Neural cell (in vitro differentiated cells): ENCODE measurements around the gene MTR. TPM values are rescaled to one million over a fixed set of nuclear protein-coding genes. Genes with fewer than 3 reads are reported as not detected.

Source experiments
- H2AFZ ChIP-seq: fragments of 200-600, 300-800 bp; sonication (generic), shearing (Covaris generic); 2 replicates; pipeline ENCODE4 v1.6.0; 2014; ENCODE audit warnings: low read depth, mild to moderate bottlenecking, antibody characterized with exemption, low read length, moderate library complexity
- H3F3A ChIP-seq: fragments of 200-600 bp; shearing (Covaris generic); 2 replicates; pipeline ENCODE4 v1.6.1; 2016; ENCODE audit warnings: mild to moderate bottlenecking, moderate library complexity, mixed read lengths, antibody characterized with exemption, low read length; ENCODE audit not compliant: insufficient read depth, poor library complexity, severe bottlenecking
- H3K27ac ChIP-seq: fragments of 200-600, 300-800 bp; sonication (generic), shearing (Covaris generic); 2 replicates; pipeline ENCODE4 v1.5.1; 2014; ENCODE audit warnings: mild to moderate bottlenecking, low read length, moderate library complexity
- H3K27me3 ChIP-seq: fragments of 300-800, 200-600 bp; sonication (generic), shearing (Covaris generic); 2 replicates; pipeline ENCODE4 v1.6.0; 2014; ENCODE audit warnings: mild to moderate bottlenecking, low read depth, low read length, moderate library complexity; ENCODE audit not compliant: insufficient read depth
- H3K36me3 ChIP-seq: fragments of 300-800, 200-600 bp; sonication (generic), shearing (Covaris generic); 2 replicates; pipeline ENCODE4 v1.5.1; 2014; ENCODE audit warnings: mild to moderate bottlenecking, antibody characterized with exemption, low read length, moderate library complexity; ENCODE audit not compliant: insufficient read depth
- H3K4me2 ChIP-seq: fragments of 300-800, 200-600 bp; sonication (generic), shearing (Covaris generic); 2 replicates; pipeline ENCODE4 v1.6.0; 2014; ENCODE audit warnings: mild to moderate bottlenecking, low read length
- H3K4me3 ChIP-seq: fragments of 300-800, 200-600 bp; sonication (generic), shearing (Covaris generic); 2 replicates; pipeline ENCODE4 v1.5.1; 2014; ENCODE audit warnings: mild to moderate bottlenecking, low read length, moderate library complexity
- H3K79me2 ChIP-seq: fragments of 200-600 bp; shearing (Covaris generic); replicated peaks from 2 replicates; pipeline ENCODE4 v1.6.0; 2014; ENCODE audit warnings: mild to moderate bottlenecking, low read length, moderate library complexity; ENCODE audit not compliant: insufficient read depth
- H3K9ac ChIP-seq: fragments of 300-800, 200-600 bp; sonication (generic), shearing (Covaris generic); 2 replicates; pipeline ENCODE4 v1.6.1; 2016; ENCODE audit warnings: mild to moderate bottlenecking, low read length, mixed read lengths
- H3K9me2 ChIP-seq: fragments of 200-600 bp; shearing (Covaris generic); 2 replicates; pipeline ENCODE4 v1.6.1; 2016; ENCODE audit warnings: mild to moderate bottlenecking, low read length, mixed read lengths; ENCODE audit not compliant: insufficient read depth
- H3K9me3 ChIP-seq: fragments of 200-600, 300-800 bp; sonication (generic), shearing (Covaris generic); 2 replicates; pipeline ENCODE4 v1.6.1; 2016; ENCODE audit warnings: mild to moderate bottlenecking, mixed run types, low read length, moderate library complexity, mixed read lengths
- H4K20me1 ChIP-seq: fragments of 200-600 bp; shearing (Covaris generic); 2 replicates; pipeline ENCODE4 v1.6.1; 2016; ENCODE audit warnings: mild to moderate bottlenecking, mixed run types; ENCODE audit not compliant: insufficient read depth
- EP300 ChIP-seq: fragments of 450-650 bp; conservative IDR thresholded peaks from 2 replicates; pipeline ENCODE4 v1.6.1; 2014; ENCODE audit warnings: antibody characterized with exemption, mild to moderate bottlenecking, moderate library complexity; ENCODE audit not compliant: poor library complexity, severe bottlenecking
- EZH2 ChIP-seq: fragments of 200-600, 300-800 bp; shearing (Covaris generic), sonication (generic); IDR thresholded peaks from 2 replicates; pipeline ENCODE4 v1.6.1; 2014; ENCODE audit warnings: antibody characterized with exemption, low read length, borderline replicate concordance, mild to moderate bottlenecking; ENCODE audit not compliant: insufficient read depth, poor library complexity, severe bottlenecking
- MXI1 ChIP-seq: fragments of 450-650 bp; conservative IDR thresholded peaks from 2 replicates; pipeline ENCODE4 v1.6.1; 2014; ENCODE audit warnings: antibody characterized with exemption, mild to moderate bottlenecking; ENCODE audit not compliant: poor library complexity, severe bottlenecking
- POLR2AphosphoS5 ChIP-seq: IDR thresholded peaks from 2 replicates; pipeline ENCODE4 v1.6.1; 2012
- RAD21 ChIP-seq: fragments of 450-650 bp; conservative IDR thresholded peaks from 2 replicates; pipeline ENCODE4 v1.6.1; 2014; ENCODE audit warnings: antibody characterized with exemption, mild to moderate bottlenecking, moderate library complexity
- SMC3 ChIP-seq: fragments of 450-650 bp; conservative IDR thresholded peaks from 2 replicates; pipeline ENCODE4 v1.6.1; 2014; ENCODE audit warnings: antibody characterized with exemption, mild to moderate bottlenecking, moderate library complexity; ENCODE audit not compliant: poor library complexity
- TAF1 ChIP-seq: IDR thresholded peaks from 2 replicates; pipeline ENCODE4 v1.6.1; 2012; ENCODE audit warnings: low read depth
- polyA plus RNA-seq: library from polyadenylated mRNA; depleted of rRNA; stranded (reverse); fragments of >200 nt; gene quantifications from 2 replicates; pipeline ENCODE4 v1.2.3, GENCODE V29; 2014
- TF ChIP-seq, protein P1 (sequence below): fragments of 450-650 bp; IDR thresholded peaks from 2 replicates; pipeline ENCODE4 v1.5.1; 2014; ENCODE audit warnings: antibody characterized with exemption, mild to moderate bottlenecking, moderate library complexity; ENCODE audit not compliant: poor library complexity, severe bottlenecking
- TF ChIP-seq, protein P2 (sequence below): IDR thresholded peaks from 2 replicates; pipeline ENCODE4 v1.6.1; 2012; ENCODE audit warnings: borderline replicate concordance

MTR gene
- polyA plus RNA-seq, 1 donor from 2014 or later = 14.1 TPM

DNA sequence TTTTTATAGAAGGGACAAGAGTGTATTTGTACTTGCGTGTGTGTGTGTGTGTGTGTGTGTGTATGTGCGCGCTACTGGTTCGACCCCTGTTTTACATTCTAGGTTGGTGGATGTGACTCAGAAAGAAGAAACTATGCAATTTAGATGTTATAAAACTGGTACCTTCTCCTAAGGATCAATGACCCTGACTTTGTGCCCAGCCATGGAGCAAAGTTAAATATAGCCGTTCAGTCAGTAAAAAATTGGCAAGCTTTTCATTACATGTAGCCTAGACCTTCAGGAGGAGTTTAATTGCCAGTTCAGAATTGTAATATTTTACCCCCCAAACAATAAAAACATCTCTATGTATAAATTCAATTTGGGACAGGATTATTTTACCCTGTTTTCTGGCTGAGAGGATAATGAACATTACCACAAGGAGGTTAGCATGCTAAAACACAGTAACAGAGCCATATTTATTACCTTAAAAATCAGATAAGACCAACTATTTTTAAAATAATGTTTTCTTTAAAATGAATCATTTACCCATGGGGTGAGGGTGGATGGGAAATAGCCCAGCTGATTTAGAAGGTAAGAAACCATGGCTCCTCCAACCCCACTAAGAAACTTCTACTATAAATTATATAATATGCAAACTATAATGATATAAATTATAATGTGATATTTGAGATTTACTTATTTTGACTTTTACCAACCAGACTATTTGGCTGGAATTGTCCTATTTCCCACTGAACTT lies 33.5 kb upstream of the MTR start:
- no peaks in the 10 kb centered on the region for H3K27me3 ChIP-seq
- H3K27ac ChIP-seq = no peak overlapping the region
- no peak overlapping the region for H3K9ac ChIP-seq
- no peaks in the 10 kb centered on the region for H3K9me2 ChIP-seq
- no peak overlapping the region for H3K4me3 ChIP-seq
- TF ChIP-seq, protein P1, sequence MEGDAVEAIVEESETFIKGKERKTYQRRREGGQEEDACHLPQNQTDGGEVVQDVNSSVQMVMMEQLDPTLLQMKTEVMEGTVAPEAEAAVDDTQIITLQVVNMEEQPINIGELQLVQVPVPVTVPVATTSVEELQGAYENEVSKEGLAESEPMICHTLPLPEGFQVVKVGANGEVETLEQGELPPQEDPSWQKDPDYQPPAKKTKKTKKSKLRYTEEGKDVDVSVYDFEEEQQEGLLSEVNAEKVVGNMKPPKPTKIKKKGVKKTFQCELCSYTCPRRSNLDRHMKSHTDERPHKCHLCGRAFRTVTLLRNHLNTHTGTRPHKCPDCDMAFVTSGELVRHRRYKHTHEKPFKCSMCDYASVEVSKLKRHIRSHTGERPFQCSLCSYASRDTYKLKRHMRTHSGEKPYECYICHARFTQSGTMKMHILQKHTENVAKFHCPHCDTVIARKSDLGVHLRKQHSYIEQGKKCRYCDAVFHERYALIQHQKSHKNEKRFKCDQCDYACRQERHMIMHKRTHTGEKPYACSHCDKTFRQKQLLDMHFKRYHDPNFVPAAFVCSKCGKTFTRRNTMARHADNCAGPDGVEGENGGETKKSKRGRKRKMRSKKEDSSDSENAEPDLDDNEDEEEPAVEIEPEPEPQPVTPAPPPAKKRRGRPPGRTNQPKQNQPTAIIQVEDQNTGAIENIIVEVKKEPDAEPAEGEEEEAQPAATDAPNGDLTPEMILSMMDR = no peak
- TF ChIP-seq POLR2AphosphoS5 (no peak), EZH2 (no peak), SMC3 (no peak), MXI1 (no peak), RAD21 (no peak), EP300 (no peak), TAF1 (no peak)
- TF ChIP-seq, protein P2, sequence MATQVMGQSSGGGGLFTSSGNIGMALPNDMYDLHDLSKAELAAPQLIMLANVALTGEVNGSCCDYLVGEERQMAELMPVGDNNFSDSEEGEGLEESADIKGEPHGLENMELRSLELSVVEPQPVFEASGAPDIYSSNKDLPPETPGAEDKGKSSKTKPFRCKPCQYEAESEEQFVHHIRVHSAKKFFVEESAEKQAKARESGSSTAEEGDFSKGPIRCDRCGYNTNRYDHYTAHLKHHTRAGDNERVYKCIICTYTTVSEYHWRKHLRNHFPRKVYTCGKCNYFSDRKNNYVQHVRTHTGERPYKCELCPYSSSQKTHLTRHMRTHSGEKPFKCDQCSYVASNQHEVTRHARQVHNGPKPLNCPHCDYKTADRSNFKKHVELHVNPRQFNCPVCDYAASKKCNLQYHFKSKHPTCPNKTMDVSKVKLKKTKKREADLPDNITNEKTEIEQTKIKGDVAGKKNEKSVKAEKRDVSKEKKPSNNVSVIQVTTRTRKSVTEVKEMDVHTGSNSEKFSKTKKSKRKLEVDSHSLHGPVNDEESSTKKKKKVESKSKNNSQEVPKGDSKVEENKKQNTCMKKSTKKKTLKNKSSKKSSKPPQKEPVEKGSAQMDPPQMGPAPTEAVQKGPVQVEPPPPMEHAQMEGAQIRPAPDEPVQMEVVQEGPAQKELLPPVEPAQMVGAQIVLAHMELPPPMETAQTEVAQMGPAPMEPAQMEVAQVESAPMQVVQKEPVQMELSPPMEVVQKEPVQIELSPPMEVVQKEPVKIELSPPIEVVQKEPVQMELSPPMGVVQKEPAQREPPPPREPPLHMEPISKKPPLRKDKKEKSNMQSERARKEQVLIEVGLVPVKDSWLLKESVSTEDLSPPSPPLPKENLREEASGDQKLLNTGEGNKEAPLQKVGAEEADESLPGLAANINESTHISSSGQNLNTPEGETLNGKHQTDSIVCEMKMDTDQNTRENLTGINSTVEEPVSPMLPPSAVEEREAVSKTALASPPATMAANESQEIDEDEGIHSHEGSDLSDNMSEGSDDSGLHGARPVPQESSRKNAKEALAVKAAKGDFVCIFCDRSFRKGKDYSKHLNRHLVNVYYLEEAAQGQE = no peak
- H3K79me2 ChIP-seq = no peaks in the 10 kb centered on the region
- H4K20me1 ChIP-seq = no peaks in the 10 kb centered on the region
- no peak overlapping the region for H3K4me2 ChIP-seq
- no peaks in the 10 kb centered on the region for H3F3A ChIP-seq
- no peak overlapping the region for H2AFZ ChIP-seq
- no peaks in the 10 kb centered on the region for H3K36me3 ChIP-seq
- no peaks in the 10 kb centered on the region for H3K9me3 ChIP-seq

DNA sequence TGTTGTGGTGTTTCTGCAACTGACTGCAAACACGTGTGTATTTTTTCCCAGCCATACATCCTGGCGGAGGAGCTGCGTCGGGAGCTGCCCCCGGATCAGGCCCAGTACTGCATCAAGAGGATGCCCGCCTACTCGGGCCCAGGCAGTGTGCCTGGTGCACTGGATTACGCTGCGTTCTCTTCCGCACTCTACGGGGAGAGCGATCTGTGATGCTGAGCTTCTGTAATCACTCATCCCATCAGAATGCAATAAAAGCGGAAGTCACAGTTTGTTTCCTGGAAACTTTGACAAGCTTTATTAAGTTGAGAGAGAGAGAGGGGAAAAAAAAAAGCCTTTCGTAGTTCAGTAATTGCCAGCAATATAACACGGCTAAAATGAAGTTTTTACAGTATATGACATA lies 32.7 kb upstream of the MTR start:
- Histone ChIP-seq H3K27ac (no peak overlapping the region), H3F3A (no peaks in the 10 kb centered on the region), H3K27me3 (no peaks in the 10 kb centered on the region), H3K9me2 (no peaks in the 10 kb centered on the region), H3K9me3 (no peaks in the 10 kb centered on the region), H3K36me3 (no peaks in the 10 kb centered on the region), H3K79me2 (no peaks in the 10 kb centered on the region), H2AFZ (no peak overlapping the region), H3K4me3 (no peak overlapping the region), H4K20me1 (no peaks in the 10 kb centered on the region), H3K9ac (no peak overlapping the region), H3K4me2 (no peak overlapping the region)
- no peak for TF ChIP-seq POLR2AphosphoS5
- TF ChIP-seq, protein P1 = no peak
- TF ChIP-seq, protein P2 = no peak
- no peak for TF ChIP-seq SMC3
- no peak for TF ChIP-seq TAF1
- no peak for TF ChIP-seq EZH2
- TF ChIP-seq MXI1 = no peak
- no peak for TF ChIP-seq EP300
- TF ChIP-seq RAD21 = no peak
